OCI-LY7 (cell line): ENCODE data around the gene CST11. TPM values are rescaled to one million over a fixed set of nuclear protein-coding genes. Genes with fewer than 3 reads are reported as not detected.
A peak's percentile ranks its signal among the peaks of the same experiment; 100 is the strongest.

Experiments
- BruUV-seq: library from RNA; stranded (reverse); fragments of 400-500 nt; replicated peaks from 2 replicates; lab custom pipeline; 2021; lab: Mats Ljungman, UMichigan
- CTCF ChIA-PET: fragments of 300-600 bp; sonication (Branson Sonifier 250); formaldehyde crosslinking; loops from one replicate; lab custom pipeline; 2022; ENCODE audit warnings: antibody characterized with exemption; ENCODE audit not compliant: unreplicated experiment; lab: Charles Lee
- POLR2A ChIA-PET: fragments of 300-600 bp; sonication (Branson Sonifier 250); formaldehyde crosslinking; loops from one replicate; lab custom pipeline; 2022; ENCODE audit warnings: antibody characterized with exemption; lab: Charles Lee
- DNase-seq: peaks from one replicate; pipeline ENCODE4 v3.0.0-alpha.2; 2015; ENCODE audit warnings: low spot score
- H2AFZ ChIP-seq: fragments of 200-600 bp; sonication (generic), shearing (Covaris generic); 2 replicates; pipeline ENCODE4 v1.6.1; 2014; ENCODE audit warnings: mild to moderate bottlenecking, antibody characterized with exemption, low read length, moderate library complexity
- H3K27ac ChIP-seq: fragments of 200-600 bp; sonication (generic); 2 replicates; pipeline ENCODE4 v1.5.1; 2014; ENCODE audit warnings: mixed run types, low read depth, mild to moderate bottlenecking, moderate library complexity, low read length, inconsistent platforms; ENCODE audit not compliant: poor library complexity, severe bottlenecking
- H3K36me3 ChIP-seq: fragments of 200-600 bp; sonication (generic); 2 replicates; pipeline ENCODE4 v1.6.1; 2014; ENCODE audit warnings: mild to moderate bottlenecking, antibody characterized with exemption, low read length, moderate library complexity, mixed read lengths; ENCODE audit not compliant: insufficient read depth
- H3K4me1 ChIP-seq: fragments of 200-600 bp; sonication (generic); 2 replicates; pipeline ENCODE4 v1.5.1; 2014; ENCODE audit warnings: mild to moderate bottlenecking, low read length; ENCODE audit not compliant: insufficient read depth, poor library complexity, severe bottlenecking
- H3K4me2 ChIP-seq: fragments of 200-600 bp; sonication (generic); 2 replicates; pipeline ENCODE4 v1.6.1; 2014; ENCODE audit warnings: mild to moderate bottlenecking, low read length
- H3K4me3 ChIP-seq: fragments of 200-600 bp; sonication (generic); 2 replicates; pipeline ENCODE4 v1.5.1; 2014; ENCODE audit warnings: mild to moderate bottlenecking, low read depth, low read length; ENCODE audit not compliant: poor library complexity, severe bottlenecking
- H3K79me2 ChIP-seq: fragments of 200-600 bp; sonication (generic); 2 replicates; pipeline ENCODE4 v1.6.1; 2016; ENCODE audit warnings: low read depth, mild to moderate bottlenecking, low read length, moderate library complexity, mixed read lengths; ENCODE audit not compliant: insufficient read depth
- H3K9me2 ChIP-seq: fragments of 200-600 bp; sonication (generic); 2 replicates; pipeline ENCODE4 v1.6.1; 2016; ENCODE audit warnings: mild to moderate bottlenecking, low read length, mixed read lengths; ENCODE audit not compliant: insufficient read depth
- H3K9me3 ChIP-seq: fragments of 200-600 bp; sonication (generic); 2 replicates; pipeline ENCODE4 v1.6.1; 2014; ENCODE audit warnings: mild to moderate bottlenecking, mixed run types, low read length, mixed read lengths
- H4K20me1 ChIP-seq: fragments of 200-600 bp; sonication (generic); 2 replicates; pipeline ENCODE4 v1.6.1; 2014; ENCODE audit warnings: mild to moderate bottlenecking, antibody characterized with exemption, low read length, moderate library complexity, mixed read lengths; ENCODE audit not compliant: insufficient read depth
- CTCF ChIP-seq: fragments of 200-600 bp; sonication (generic); conservative IDR thresholded peaks from 2 replicates; pipeline ENCODE4 v1.5.1; 2014; ENCODE audit warnings: mild to moderate bottlenecking, antibody characterized with exemption, low read length, moderate library complexity, mixed read lengths
- EZH2phosphoT487 ChIP-seq: fragments of 200-600 bp; sonication (generic); IDR thresholded peaks from 2 replicates; pipeline ENCODE4 v1.6.1; 2018; ENCODE audit warnings: low read depth, borderline replicate concordance, mild to moderate bottlenecking, mixed run types, antibody characterized with exemption, low read length, moderate library complexity, mixed read lengths
- intact Hi-C: fragments of 100-400 bp; cut with micrococcal nuclease; formaldehyde crosslinking; loops from one replicate; pipeline ENCODE4 v1.10.0; 2022; ENCODE audit not compliant: unreplicated experiment
- total RNA-seq, 2 experiments: library from RNA; depleted of rRNA in 1 of 2; stranded (reverse); fragments of >200 nt in 1 of 2; shearing (Covaris generic) in 1 of 2; gene quantifications; 2 replicates each; pipeline ENCODE4 v1.2.3, GENCODE V29; 2014 to 2022

Gene CST11
- total RNA-seq, 2 experiments from 2014 or later, result not detected

- peak; percentile 45 for DNase-seq
- H3K27ac ChIP-seq, result no peak overlapping the region
- H4K20me1 ChIP-seq, result no peaks in the 10 kb centered on the region
- peak; percentile 79 for TF ChIP-seq CTCF
- no peak for TF ChIP-seq EZH2phosphoT487
- BruUV-seq, result no TSS peak
- ChIA-PET CTCF (interaction anchor here (0.7 kb wide), 2 partner anchors 12 to 282 kb away, joined by 3 read pairs; no protein-coding TSS in a partner anchor), POLR2A (no interaction called here)
- no peak overlapping the region for H2AFZ ChIP-seq
- intact Hi-C loops, result no loop called here
- H3K9me2 ChIP-seq, result no peaks in the 10 kb centered on the region
- H3K36me3 ChIP-seq, result no peaks in the 10 kb centered on the region
- H3K9me3 ChIP-seq, result no peaks in the 10 kb centered on the region
- H3K4me3 ChIP-seq, result no peak overlapping the region
- H3K79me2 ChIP-seq, result no peaks in the 10 kb centered on the region
- H3K4me1 ChIP-seq, result no peaks in the 10 kb centered on the region
- H3K4me2 ChIP-seq, result no peak overlapping the region
Measured at GRCh38 chr20:23446505-23446904, 6.2 kb downstream of the CST11 start.

- no peaks in the 10 kb centered on the region for H3K79me2 ChIP-seq
- no peak for DNase-seq
- no peaks in the 10 kb centered on the region for H3K9me3 ChIP-seq
- H3K4me1 ChIP-seq, result no peaks in the 10 kb centered on the region
- no peak overlapping the region for H3K4me2 ChIP-seq
- no peak overlapping the region for H3K4me3 ChIP-seq
- no peak overlapping the region for H2AFZ ChIP-seq
- BruUV-seq, result no TSS peak
- intact Hi-C loops, result no loop called here
- TF ChIP-seq CTCF (no peak), EZH2phosphoT487 (no peak)
- ChIA-PET CTCF (no interaction called here), POLR2A (interaction anchor here (0.7 kb wide), 1 partner anchor 231 kb away, joined by 4 read pairs; no protein-coding TSS in a partner anchor)
- H3K27ac ChIP-seq, result no peak overlapping the region
- no peaks in the 10 kb centered on the region for H3K36me3 ChIP-seq
- H3K9me2 ChIP-seq, result no peaks in the 10 kb centered on the region
- no peaks in the 10 kb centered on the region for H4K20me1 ChIP-seq
Measured at GRCh38 chr20:23445596-23446217, 7.0 kb downstream of the CST11 start.

- H4K20me1 ChIP-seq, result no peaks in the 10 kb centered on the region
- H3K36me3 ChIP-seq, result no peaks in the 10 kb centered on the region
- no TSS peak for BruUV-seq
- no peak overlapping the region for H3K27ac ChIP-seq
- H3K4me3 ChIP-seq, result no peak overlapping the region
- H2AFZ ChIP-seq, result no peak overlapping the region
- no peaks in the 10 kb centered on the region for H3K9me2 ChIP-seq
- DNase-seq, result no peak
- H3K9me3 ChIP-seq, result no peaks in the 10 kb centered on the region
- CTCF ChIA-PET, result no interaction called here
- POLR2A ChIA-PET, result interaction anchor here (0.7 kb wide), 1 partner anchor 232 kb away, joined by 4 read pairs; no protein-coding TSS in a partner anchor
- H3K4me2 ChIP-seq, result no peak overlapping the region
- H3K4me1 ChIP-seq, result no peaks in the 10 kb centered on the region
- no peaks in the 10 kb centered on the region for H3K79me2 ChIP-seq
- no peak for TF ChIP-seq CTCF
- TF ChIP-seq EZH2phosphoT487, result no peak
- intact Hi-C loops, result no loop called here
Measured at GRCh38 chr20:23444859-23445258, 7.8 kb downstream of the CST11 start.
